H1 (cell line): ENCODE measurements around the gene PI4K2A.
"Not testable (repeated sequence)": the region's sequence is repeated elsewhere in the genome, so short reads cannot be mapped to it uniquely, and the experiment has no call there.

ENCODE experiments used
- CTCF ChIP-seq, 3 experiments: IDR thresholded peaks; 1 replicate in 2 of 3; 2 replicates in 1 of 3; pipeline versions ENCODE4 v1.5.1 to v1.6.1; 2011; ENCODE audit warnings: low read length in 3 of 3, mild to moderate bottlenecking in 3 of 3, inconsistent platforms in 2 of 3, low read depth in 1 of 3, moderate library complexity in 1 of 3; ENCODE audit not compliant: insufficient read depth in 1 of 3; ENCODE audit errors: control extremely low read depth in 1 of 3
- E2F6 ChIP-seq: IDR thresholded peaks from 2 replicates; pipeline ENCODE4 v1.6.1; 2012; ENCODE audit warnings: inconsistent platforms
- EZH2 ChIP-seq: fragments of 200-600 bp; sonication (generic); IDR thresholded peaks from 2 replicates; pipeline ENCODE4 v1.7.1; 2012; ENCODE audit warnings: low read depth, mild to moderate bottlenecking, moderate library complexity, low read length, inconsistent platforms; ENCODE audit not compliant: severe bottlenecking
- NRF1 ChIP-seq: IDR thresholded peaks from 2 replicates; pipeline ENCODE4 v1.6.1; 2011; ENCODE audit warnings: mild to moderate bottlenecking, low read depth, low read length, improper control_type of control experiment
- POLR2A ChIP-seq, 2 experiments: IDR thresholded peaks; 1 replicate in 1 of 2; 2 replicates in 1 of 2; pipeline ENCODE4 v1.6.1; 2011; ENCODE audit warnings: low read depth in 2 of 2, low read length in 2 of 2, mild to moderate bottlenecking in 2 of 2; ENCODE audit errors: control extremely low read depth in 1 of 2

- not testable (repeated sequence) for TF ChIP-seq E2F6; POLR2A (IDR thresholded peaks at IDR 0.05; ENCODE audit: control extremely low read depth in 1 of 2, low read depth in 2 of 2, low read length in 2 of 2); CTCF (IDR thresholded peaks at IDR 0.05; ENCODE audit: control extremely low read depth in 1 of 3, insufficient read depth in 1 of 3, low read depth in 1 of 3, low read length in 3 of 3); EZH2; NRF1
Observed at GRCh38 chr10:97639090-97639489, 1.4 kb upstream of the PI4K2A start.
